Left forelimb (tissue), 1 donor: ENCODE data around the gene PTPRZ1.

Source experiments
- DNase-seq: peaks from one replicate; pipeline ENCODE4 v3.0.0-alpha.2; 2018; ENCODE audit warnings: low spot score

Gene PTPRZ1

DNA sequence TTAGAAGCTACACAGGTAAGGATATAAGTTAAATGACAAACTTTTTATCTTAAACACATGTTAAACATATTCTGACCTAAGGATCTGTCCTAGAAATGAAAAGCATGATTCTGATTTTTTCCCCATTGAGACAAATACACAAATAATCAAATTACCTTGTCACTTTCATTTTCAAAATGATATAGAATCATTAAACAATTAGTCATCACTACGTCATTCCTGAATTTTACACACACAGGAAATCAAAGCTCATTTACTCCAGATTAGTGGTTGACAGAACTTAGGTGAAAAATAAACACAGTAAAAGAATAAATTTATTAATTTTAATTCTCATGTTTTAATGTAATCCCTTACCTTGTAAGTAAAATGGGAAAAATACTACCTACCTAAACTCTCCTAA, 182.1 kb downstream of the PTPRZ1 start:
- no peak for DNase-seq

GRCh38 chr7:122056977-122057376, 184.0 kb downstream of the PTPRZ1 start:
- DNase-seq = no peak

GRCh38 chr7:122059542-122059941, 186.6 kb downstream of the PTPRZ1 start:
- DNase-seq = no peak

GRCh38 chr7:122063146-122063545, 190.2 kb downstream of the PTPRZ1 start:
- DNase-seq = no peak

DNA sequence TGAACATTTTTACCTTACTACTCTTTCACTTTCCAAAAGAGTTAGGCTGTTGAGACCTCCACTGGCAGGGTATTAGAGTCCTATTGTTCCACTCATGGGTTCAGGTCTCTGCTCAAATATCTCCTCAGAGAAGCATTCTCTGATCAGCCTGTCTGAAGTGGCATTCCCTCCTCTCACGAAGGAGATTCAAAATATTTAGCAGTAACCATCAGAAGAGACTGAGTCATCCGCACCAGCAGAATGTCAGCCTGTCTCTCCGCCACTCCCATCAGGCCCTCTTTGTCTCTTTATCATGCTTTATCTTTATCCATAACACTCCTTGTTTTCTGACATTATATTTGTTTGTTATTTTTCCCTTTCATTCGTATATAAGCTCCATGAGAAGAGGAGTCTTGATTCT, 192.0 kb downstream of the PTPRZ1 start:
- DNase-seq = no peak

GRCh38 chr7:122067077-122067476, 194.1 kb downstream of the PTPRZ1 start:
- DNase-seq = no peak

- no peak for DNase-seq
Measured at GRCh38 chr7:122068046-122068445, 195.1 kb downstream of the PTPRZ1 start.

DNA sequence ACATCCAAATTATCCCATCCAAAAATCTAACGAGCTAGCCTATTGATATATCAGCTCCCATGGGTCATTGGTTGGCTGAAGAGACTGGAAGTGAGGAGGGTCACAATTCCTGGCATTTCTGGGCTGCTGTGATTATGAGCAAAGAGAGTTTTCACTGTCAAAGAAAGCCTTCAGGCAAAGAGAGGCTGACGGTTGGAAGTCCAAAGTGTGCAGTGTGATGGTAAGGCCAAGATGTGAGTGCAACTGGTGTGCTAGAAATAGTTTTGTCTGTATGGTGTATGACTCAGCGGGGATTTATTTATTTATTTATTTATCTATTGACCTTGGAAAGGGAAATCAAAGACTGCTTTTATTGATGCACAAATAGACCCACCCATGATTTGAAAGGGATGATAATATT, 196.0 kb downstream of the PTPRZ1 start:
- DNase-seq = no peak

GRCh38 chr7:122070062-122070461, 197.1 kb downstream of the PTPRZ1 start:
- no peak for DNase-seq

DNA sequence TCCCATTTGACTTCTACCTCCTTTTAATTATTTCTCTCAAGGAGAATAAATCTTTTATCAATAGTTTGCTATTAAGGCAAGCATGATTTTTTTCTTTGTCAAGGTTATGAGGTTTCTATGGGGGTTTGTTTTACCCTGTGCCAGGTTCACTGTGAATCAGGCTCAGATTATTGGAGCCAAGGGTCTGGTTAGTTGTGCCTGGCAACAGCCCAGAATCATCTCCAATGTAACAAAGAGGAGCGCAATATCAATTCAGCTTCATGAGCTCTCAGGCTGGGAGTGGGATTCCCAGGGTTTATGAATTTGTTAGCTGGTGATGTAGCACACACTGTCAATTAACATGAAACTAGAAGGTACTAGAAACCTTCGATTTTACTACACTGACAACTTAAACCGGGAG, 197.9 kb downstream of the PTPRZ1 start:
- DNase-seq = no peak

DNA sequence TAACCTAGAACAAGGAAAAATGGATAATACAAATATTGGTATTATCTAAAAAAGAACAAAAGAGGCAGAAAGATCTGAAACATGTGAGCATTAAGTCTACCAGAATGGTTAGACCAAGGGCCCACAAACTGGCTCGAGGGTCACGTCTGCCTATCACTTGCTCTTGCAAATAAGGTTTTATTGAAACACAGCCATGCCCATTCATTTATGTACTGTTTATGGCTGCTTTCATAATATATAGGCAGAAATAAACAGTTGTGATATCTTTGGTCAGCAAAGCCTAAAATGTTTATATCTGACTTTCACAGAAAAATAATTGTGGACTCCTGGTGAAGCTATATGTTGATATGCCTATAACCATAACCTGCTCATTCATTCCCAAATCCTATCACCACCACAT, 199.3 kb downstream of the PTPRZ1 start:
- no peak for DNase-seq

GRCh38 chr7:122072924-122073599, 200.1 kb downstream of the PTPRZ1 start:
- no peak for DNase-seq

- DNase-seq = no peak
Measured at GRCh38 chr7:122073635-122074034, 200.7 kb downstream of the PTPRZ1 start.

GRCh38 chr7:122082160-122082559, 209.2 kb downstream of the PTPRZ1 start:
- DNase-seq = no peak

DNA sequence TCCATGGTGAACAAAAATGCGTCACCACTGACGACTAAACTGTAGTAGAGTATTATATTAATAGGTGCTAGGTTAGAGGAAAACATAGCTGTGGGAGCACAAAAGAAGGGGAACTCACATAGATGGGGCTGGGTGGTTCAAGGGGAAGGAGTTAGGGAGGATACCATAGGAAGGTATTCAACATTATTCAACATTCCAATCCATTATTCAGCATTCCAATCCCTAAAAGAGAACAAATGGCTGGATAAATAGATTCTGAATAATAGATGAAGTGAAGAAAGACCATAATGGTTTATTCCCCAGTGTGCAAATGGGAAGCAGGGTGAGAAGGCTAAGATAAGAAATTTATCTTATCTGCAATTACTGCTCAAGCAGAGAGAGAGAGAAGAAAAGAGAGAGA, 209.7 kb downstream of the PTPRZ1 start:
- DNase-seq = no peak

DNA sequence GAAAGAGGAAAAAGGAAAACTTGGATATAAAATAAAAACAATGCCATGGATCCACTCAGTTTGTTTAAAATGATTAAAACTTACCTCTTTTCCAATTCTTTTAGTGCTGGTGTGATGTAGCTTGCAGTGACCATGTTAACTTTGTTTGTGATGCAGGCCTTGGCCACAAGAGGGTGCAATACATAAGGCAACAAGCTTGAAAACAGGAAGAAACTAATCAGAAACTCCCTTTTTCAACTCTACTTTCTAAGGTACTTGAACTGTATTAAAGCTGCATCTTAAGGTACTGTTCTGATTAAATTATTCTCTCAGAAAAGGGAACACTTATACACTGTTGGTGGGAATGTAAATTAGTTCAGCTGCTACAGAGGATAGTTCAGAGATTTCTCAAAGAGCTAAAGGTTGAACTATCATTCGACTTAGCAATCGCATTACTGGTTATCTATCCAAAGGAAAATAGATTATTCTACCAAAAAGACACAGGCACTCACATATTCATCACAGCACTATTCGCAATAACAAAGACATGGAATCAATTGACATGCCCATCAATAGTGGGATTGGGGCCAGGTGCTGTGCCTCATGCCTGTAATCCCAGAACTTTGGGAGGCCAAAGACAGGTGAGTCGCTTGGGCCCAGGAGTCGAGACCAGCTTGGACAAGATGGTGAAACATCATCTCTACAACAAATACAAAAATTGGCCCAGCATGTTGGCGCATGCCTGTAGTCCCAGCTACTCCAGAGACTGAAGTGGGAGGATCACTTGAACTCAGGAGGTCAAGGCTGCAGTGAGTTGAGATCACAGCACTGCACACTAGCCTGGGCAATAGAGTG, 220.2 kb downstream of the PTPRZ1 start:
- peak; percentile 69 for DNase-seq

DNA sequence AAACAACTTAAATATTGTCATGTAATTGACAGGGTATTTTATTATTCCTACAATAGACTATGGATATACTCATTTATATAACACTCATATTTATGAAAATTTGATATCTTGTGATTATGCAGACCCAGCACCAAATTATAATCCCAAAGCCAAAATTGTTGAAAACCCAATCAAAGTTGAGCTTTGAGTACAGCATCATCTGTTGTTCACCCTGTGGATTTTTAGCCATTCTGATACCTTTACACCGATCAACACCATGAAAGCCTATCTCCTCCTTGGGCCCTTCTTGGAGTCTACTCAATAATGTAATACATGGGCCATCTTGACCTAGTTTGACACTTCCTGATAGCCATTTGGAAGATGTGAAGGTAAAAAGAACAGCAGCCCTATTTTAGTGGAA, 221.6 kb downstream of the PTPRZ1 start:
- DNase-seq = no peak

GRCh38 chr7:122095642-122096041, 222.7 kb downstream of the PTPRZ1 start:
- no peak for DNase-seq

DNA sequence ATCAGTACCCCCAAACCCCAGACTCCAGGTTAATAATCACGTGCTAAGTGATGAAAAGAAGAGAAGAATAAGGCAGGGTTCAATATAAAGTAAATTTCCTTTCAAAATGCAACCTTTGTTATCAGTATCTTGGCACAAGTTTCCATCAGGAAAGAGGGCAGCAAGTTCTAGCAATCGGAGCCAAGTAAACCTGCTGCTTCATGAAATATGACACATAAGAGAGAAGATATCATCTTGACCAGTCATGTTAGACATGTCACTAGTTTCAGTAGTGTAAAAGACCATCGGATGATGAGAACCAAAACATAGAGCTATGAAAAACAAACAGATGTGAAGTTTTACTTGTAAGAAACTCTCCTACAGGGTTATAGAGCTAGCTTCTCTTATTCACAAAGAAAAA, 227.1 kb downstream of the PTPRZ1 start:
- DNase-seq = no peak

GRCh38 chr7:122103064-122103463, 230.1 kb downstream of the PTPRZ1 start:
- DNase-seq = no peak
